ENCODE measurements around the gene SH3TC1. TPM values are rescaled to one million over a fixed set of nuclear protein-coding genes. Genes with fewer than 3 reads are reported as not detected.

Gene SH3TC1
- total and polyA plus RNA-seq, 2 of the 8 experiments (the other 6 are each of a cell fraction or from before 2014, with no cell fraction given) = 0.15 TPM; not detected in 1

DNA sequence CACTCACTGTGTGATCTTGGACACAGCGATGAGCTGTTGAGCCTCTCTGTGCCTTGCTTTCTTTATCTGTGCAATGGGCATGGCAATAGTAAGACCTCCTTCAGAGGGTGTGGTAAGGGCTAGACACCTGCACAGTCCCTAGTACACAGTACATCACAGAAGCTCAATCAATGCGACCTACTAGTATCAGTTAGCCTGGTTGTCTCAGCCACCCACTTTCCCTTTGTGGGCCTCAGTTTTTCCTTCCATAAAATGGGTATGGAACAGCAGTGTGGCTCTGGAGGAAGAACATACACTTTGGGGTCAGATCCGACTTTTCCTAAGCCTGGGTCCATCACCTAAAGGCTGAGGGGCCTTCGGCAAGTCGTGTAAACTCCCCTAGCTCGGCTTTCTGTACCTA is 67.0 kb downstream of the SH3TC1 start:
- H3K14ac ChIP-seq (ENCODE audit: insufficient read length) = no peak overlapping the region
- FAIRE-seq (no peak), DNase-seq (ENCODE audit: low read depth in 1 of 2, low spot score in 2 of 2) (no peak)
- H3K23ac ChIP-seq (ENCODE audit: insufficient read length) = no peak overlapping the region
- H2BK120ac ChIP-seq (replicated peaks; ENCODE audit: low read depth, low read length) = no peak overlapping the region
- WGBS, 2 experiments (ENCODE audit: extremely low coverage in 1 of 2, insufficient coverage in 1 of 2, insufficient read length in 1 of 2, insufficient replicate concordance in 2 of 2, low coverage in 1 of 2, low lambda C conversion rate in 2 of 2, missing lambda C conversion rate in 1 of 2) = 92% methylated on average over 6 of the region's 6 CpGs; no CpG with 5 or more reads in 1 of the 2 experiments
- H2AFZ ChIP-seq (ENCODE audit: low read length) = no peak overlapping the region
- no peak overlapping the region for H2BK20ac ChIP-seq (ENCODE audit: low read length)
- peaks cover 0 to 1% of the 10 kb centered on the region in 2 experiments for H4K20me1 ChIP-seq (replicated peaks in 1 of 2; ENCODE audit: control insufficient read depth in 1 of 2, insufficient read depth in 2 of 2, low read length in 2 of 2)
- peak overlapping the region; percentile 29; the same call in 1 of the 2 replicates for H2BK15ac ChIP-seq (ENCODE audit: low read length)
- H3K4me1 ChIP-seq (replicated peaks in 1 of 4; ENCODE audit: control insufficient read depth in 3 of 4, insufficient read depth in 4 of 4, low read length in 3 of 4) = peaks cover 0 to 8% (median 4%) of the 10 kb centered on the region in 4 experiments; a peak in 6 of 7 replicates
- H3K18ac ChIP-seq (ENCODE audit: extremely low read depth, low read length) = no peak overlapping the region
- H3K27ac ChIP-seq (ENCODE audit: low read depth, low read length) = no peak overlapping the region
- H4K5ac ChIP-seq (ENCODE audit: insufficient read length, low read depth, low read length) = no peak overlapping the region
- peaks cover 4% of the 10 kb centered on the region; the same call in 1 of the 2 replicates for H3K23me2 ChIP-seq (ENCODE audit: low read depth, low read length)
- H3K4me3 ChIP-seq (ENCODE audit: extremely low read depth in 1 of 4, insufficient read depth in 2 of 4, low read depth in 3 of 4, low read length in 4 of 4) = no peak overlapping the region
- no peak overlapping the region for H2BK5ac ChIP-seq (ENCODE audit: low read depth, low read length)
- H3K36me3 ChIP-seq (ENCODE audit: control insufficient read depth in 2 of 4, insufficient read depth in 4 of 4, low read length in 3 of 4) = no peaks in the 10 kb centered on the region
- no peak overlapping the region for H4K8ac ChIP-seq (ENCODE audit: extremely low read depth, insufficient read depth, low read length)
- H3K9me3 ChIP-seq (ENCODE audit: insufficient read depth in 2 of 2, low read depth in 1 of 2, low read length in 1 of 2) = no peaks in the 10 kb centered on the region
- no peak overlapping the region for H3K4ac ChIP-seq (replicated peaks; ENCODE audit: insufficient read length, low read depth, low read length)
- H3K4me2 ChIP-seq (ENCODE audit: insufficient read depth in 1 of 2, low read depth in 2 of 2, low read length in 2 of 2) = no peak overlapping the region
- no peaks in the 10 kb centered on the region for H3K79me1 ChIP-seq (ENCODE audit: low read depth, low read length)
- H3K9ac ChIP-seq (replicated peaks in 1 of 4; ENCODE audit: extremely low read depth in 1 of 4, low read depth in 3 of 4, low read length in 3 of 4) = no peak overlapping the region
- H3K56ac ChIP-seq (replicated peaks; ENCODE audit: insufficient read length, low read depth, low read length) = no peak overlapping the region
- ChIA-PET POLR2A (ENCODE audit: partially characterized antibody) (interaction anchor here (1.0 kb wide), 1 partner anchor 40 kb away, joined by 3 read pairs; no protein-coding TSS in a partner anchor), CTCF (ENCODE audit: partially characterized antibody) (interaction anchor here (0.8 to 6.1 kb wide), 27 partner anchors 9 to 493 kb away, joined by 3 to 74 read pairs (median 7); no protein-coding TSS in a partner anchor)
- H2AK5ac ChIP-seq (ENCODE audit: low read depth, low read length) = no peak overlapping the region
- H3K79me2 ChIP-seq (ENCODE audit: control insufficient read depth in 1 of 2, insufficient read depth in 2 of 2, low read length in 2 of 2) = no peaks in the 10 kb centered on the region
- H3K27me3 ChIP-seq (replicated peaks in 1 of 4; ENCODE audit: control insufficient read depth in 3 of 4, extremely low read depth in 1 of 4, insufficient read depth in 3 of 4, low read length in 3 of 4) = peaks cover 7 to 20% (median 15%) of the 10 kb centered on the region in 4 experiments; a peak in 6 of 7 replicates
- no peak overlapping the region for H4K91ac ChIP-seq (replicated peaks; ENCODE audit: insufficient read length, low read length)
- H2BK12ac ChIP-seq (ENCODE audit: low read depth, low read length) = no peak overlapping the region
- TF ChIP-seq CREB1 (IDR thresholded peaks at IDR 0.05) (no peak), CTCF (IDR thresholded peaks at IDR 0.05; ENCODE audit: control extremely low read depth in 1 of 3, insufficient read depth in 1 of 3, low read depth in 1 of 3, low read length in 3 of 3) (no peak), KDM1A (IDR thresholded peaks at IDR 0.05; ENCODE audit: borderline replicate concordance, low read length) (peak; percentile 88; the same call in 1 of the 2 replicates)
